GM12878 (cell line): ENCODE measurements around the gene ZNF672. TPM values are rescaled to one million over a fixed set of nuclear protein-coding genes. Genes with fewer than 3 reads are reported as not detected.

Experiments
- DPF2 ChIP-seq: fragments of 450-650 bp; IDR thresholded peaks from 2 replicates; pipeline ENCODE4 v1.6.1; 2017; ENCODE audit warnings: mild to moderate bottlenecking
- HDAC6 ChIP-seq: fragments of 200-600 bp; sonication (generic); IDR thresholded peaks from one replicate; pipeline ENCODE4 v1.8.0; 2017; ENCODE audit warnings: antibody characterized with exemption; ENCODE audit not compliant: unreplicated experiment
- KDM1A ChIP-seq: fragments of 200-600 bp; sonication (generic); IDR thresholded peaks from 2 replicates; pipeline ENCODE4 v1.6.1; 2016; ENCODE audit warnings: borderline replicate concordance
- NFYB ChIP-seq: IDR thresholded peaks from 2 replicates; pipeline ENCODE4 v1.6.1; 2011; ENCODE audit warnings: low read depth, mild to moderate bottlenecking, low read length, improper control_type of control experiment, moderate library complexity; ENCODE audit not compliant: insufficient read depth
- STAT1 ChIP-seq: fragments of 450-650 bp; conservative IDR thresholded peaks from 2 replicates; pipeline ENCODE4 v1.6.1; 2014; ENCODE audit warnings: antibody characterized with exemption, mild to moderate bottlenecking
- SUZ12 ChIP-seq: fragments of 200-600 bp; sonication (generic); IDR thresholded peaks from one replicate; pipeline ENCODE4 v1.6.1; 2018; ENCODE audit warnings: antibody characterized with exemption, mild to moderate bottlenecking; ENCODE audit not compliant: unreplicated experiment
- TCF3 ChIP-seq: IDR thresholded peaks from 2 replicates; pipeline ENCODE4 v1.6.1; 2012; ENCODE audit warnings: low read depth, mild to moderate bottlenecking, low read length, borderline replicate concordance; ENCODE audit not compliant: insufficient read depth
- TCF7 ChIP-seq: IDR thresholded peaks from 2 replicates; pipeline ENCODE4 v1.6.1; 2014; ENCODE audit warnings: antibody characterized with exemption, borderline replicate concordance
- ZNF24 ChIP-seq: fragments of 450-650 bp; IDR thresholded peaks from 2 replicates; pipeline ENCODE4 v1.6.1; 2017; ENCODE audit warnings: antibody characterized with exemption, mild to moderate bottlenecking
- polyA plus RNA-seq, 11 experiments: library from polyadenylated mRNA; depleted of rRNA in 4 of 11; unstranded in 6 of 11; stranded (reverse) in 5 of 11; fragments of >200 nt; fragmentation: Nextera tagmentation in 4 of 11; fragmentation: Illumina TruSeq in 1 of 11; extraction: Ambion mirVana in 4 of 11; extraction: Trizol in 1 of 11; gene quantifications; 1 replicate in 1 of 11; 2 replicates in 10 of 11; pipeline versions ENCODE4 v1.2.1 to v1.2.3, GENCODE V29; 2011 to 2016; ENCODE audit warnings: inconsistent platforms in 2 of 11, missing spikeins in 2 of 11, low read depth in 1 of 11
- total RNA-seq, 4 experiments: library from RNA; depleted of rRNA in 3 of 4; stranded (reverse); fragments of >200 nt in 3 of 4; fragmentation: Illumina TruSeq in 1 of 4; extraction: Trizol in 1 of 4; gene quantifications; 2 replicates each; pipeline versions ENCODE4 v1.2.1 to v1.2.3, GENCODE V29; 2013 to 2021
- TF ChIP-seq, protein P1 (sequence below): fragments of 450-650 bp; formaldehyde crosslinking; IDR thresholded peaks from 2 replicates; pipeline ENCODE4 v1.4.0; 2022; ENCODE audit warnings: mild to moderate bottlenecking, moderate library complexity
- TF ChIP-seq, protein P2 (sequence below): fragments of 450-650 bp; IDR thresholded peaks from 2 replicates; pipeline ENCODE4 v1.6.1; 2017; ENCODE audit warnings: mild to moderate bottlenecking, moderate library complexity
- TF ChIP-seq, protein P3 (sequence below): fragments of 450-650 bp; IDR thresholded peaks from 2 replicates; pipeline ENCODE4 v1.6.1; 2017; ENCODE audit warnings: low read depth, mild to moderate bottlenecking, moderate library complexity
- TF ChIP-seq, protein P4 (sequence below), 3 experiments: IDR thresholded peaks in 2 of 3; conservative IDR thresholded peaks in 1 of 3; 2 replicates each; pipeline ENCODE4 v1.5.1; 2011; ENCODE audit warnings: low read depth in 3 of 3, low read length in 3 of 3, mild to moderate bottlenecking in 3 of 3, control low read depth in 2 of 3, moderate library complexity in 2 of 3, inconsistent platforms in 1 of 3, mixed read lengths in 1 of 3; ENCODE audit not compliant: control insufficient read depth in 2 of 3, insufficient read depth in 1 of 3; ENCODE audit errors: extremely low read depth in 1 of 3
- TF ChIP-seq, protein P5 (sequence below): fragments of 450-650 bp; IDR thresholded peaks from 2 replicates; pipeline ENCODE4 v1.6.1; 2016; ENCODE audit warnings: mild to moderate bottlenecking

ZNF672 gene
- total and polyA plus RNA-seq, 10 of the 15 experiments (the other 5 are each of a cell fraction or from before 2014, with no cell fraction given) = 2.9 to 51.3 (median 39.8) TPM

DNA sequence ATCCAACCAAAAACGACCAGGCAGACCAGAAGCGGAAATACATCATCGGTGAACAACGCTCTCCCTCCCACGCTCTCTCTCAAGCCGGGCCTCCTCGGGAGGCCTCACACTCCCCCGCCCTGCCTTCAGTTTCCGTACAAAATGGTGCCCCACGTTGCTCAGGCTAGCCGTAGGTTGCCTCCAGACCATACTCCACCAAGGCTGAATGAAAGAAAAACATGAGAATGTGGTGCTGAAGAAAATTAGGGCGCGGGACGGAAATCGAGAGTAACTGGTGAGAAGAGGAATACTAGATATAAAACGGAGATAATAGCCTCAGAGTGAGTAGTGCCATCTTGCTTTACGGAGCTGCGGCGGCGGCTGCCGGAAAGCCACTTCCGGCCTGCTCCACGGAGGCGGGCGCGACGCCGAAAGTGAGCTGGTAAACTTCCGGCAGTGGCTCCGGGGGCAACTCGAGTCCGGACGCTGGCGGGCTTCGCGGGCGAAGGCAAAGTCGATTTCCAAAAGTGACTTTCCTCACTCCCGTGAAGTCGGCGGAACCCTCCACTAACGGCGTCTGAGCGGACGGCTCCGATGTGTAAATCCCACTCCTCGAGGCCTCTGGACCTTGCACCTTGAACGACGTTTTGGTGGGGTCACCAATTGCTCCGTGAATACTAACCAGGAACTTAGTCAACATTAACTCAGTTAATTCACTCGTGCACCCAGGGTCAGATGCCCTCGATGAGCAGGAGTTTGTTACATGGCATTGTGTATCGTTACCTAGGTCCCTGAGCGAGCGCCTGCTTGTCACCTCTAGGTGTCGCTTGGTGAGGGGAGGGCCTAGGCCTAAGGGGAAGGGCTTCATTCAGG is 11.9 kb upstream of the ZNF672 start, which contains the start of gene SH3BP5L (continued):
- TF ChIP-seq, protein P1, sequence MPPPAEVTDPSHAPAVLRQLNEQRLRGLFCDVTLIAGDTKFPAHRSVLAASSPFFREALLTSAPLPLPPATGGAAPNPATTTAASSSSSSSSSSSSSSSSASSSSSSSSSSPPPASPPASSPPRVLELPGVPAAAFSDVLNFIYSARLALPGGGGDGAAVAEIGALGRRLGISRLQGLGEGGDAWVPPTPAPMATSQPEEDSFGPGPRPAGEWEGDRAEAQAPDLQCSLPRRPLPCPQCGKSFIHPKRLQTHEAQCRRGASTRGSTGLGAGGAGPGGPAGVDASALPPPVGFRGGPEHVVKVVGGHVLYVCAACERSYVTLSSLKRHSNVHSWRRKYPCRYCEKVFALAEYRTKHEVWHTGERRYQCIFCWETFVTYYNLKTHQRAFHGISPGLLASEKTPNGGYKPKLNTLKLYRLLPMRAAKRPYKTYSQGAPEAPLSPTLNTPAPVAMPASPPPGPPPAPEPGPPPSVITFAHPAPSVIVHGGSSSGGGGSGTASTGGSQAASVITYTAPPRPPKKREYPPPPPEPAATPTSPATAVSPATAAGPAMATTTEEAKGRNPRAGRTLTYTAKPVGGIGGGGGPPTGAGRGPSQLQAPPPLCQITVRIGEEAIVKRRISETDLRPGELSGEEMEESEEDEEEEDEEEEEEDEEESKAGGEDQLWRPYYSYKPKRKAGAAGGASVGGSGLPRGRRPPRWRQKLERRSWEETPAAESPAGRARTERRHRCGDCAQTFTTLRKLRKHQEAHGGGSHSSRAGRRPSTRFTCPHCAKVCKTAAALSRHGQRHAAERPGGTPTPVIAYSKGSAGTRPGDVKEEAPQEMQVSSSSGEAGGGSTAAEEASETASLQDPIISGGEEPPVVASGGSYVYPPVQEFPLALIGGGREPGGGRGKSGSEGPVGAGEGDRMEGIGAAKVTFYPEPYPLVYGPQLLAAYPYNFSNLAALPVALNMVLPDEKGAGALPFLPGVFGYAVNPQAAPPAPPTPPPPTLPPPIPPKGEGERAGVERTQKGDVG (CRISPR knock-in tag) = no peak
- TF ChIP-seq, protein P2, sequence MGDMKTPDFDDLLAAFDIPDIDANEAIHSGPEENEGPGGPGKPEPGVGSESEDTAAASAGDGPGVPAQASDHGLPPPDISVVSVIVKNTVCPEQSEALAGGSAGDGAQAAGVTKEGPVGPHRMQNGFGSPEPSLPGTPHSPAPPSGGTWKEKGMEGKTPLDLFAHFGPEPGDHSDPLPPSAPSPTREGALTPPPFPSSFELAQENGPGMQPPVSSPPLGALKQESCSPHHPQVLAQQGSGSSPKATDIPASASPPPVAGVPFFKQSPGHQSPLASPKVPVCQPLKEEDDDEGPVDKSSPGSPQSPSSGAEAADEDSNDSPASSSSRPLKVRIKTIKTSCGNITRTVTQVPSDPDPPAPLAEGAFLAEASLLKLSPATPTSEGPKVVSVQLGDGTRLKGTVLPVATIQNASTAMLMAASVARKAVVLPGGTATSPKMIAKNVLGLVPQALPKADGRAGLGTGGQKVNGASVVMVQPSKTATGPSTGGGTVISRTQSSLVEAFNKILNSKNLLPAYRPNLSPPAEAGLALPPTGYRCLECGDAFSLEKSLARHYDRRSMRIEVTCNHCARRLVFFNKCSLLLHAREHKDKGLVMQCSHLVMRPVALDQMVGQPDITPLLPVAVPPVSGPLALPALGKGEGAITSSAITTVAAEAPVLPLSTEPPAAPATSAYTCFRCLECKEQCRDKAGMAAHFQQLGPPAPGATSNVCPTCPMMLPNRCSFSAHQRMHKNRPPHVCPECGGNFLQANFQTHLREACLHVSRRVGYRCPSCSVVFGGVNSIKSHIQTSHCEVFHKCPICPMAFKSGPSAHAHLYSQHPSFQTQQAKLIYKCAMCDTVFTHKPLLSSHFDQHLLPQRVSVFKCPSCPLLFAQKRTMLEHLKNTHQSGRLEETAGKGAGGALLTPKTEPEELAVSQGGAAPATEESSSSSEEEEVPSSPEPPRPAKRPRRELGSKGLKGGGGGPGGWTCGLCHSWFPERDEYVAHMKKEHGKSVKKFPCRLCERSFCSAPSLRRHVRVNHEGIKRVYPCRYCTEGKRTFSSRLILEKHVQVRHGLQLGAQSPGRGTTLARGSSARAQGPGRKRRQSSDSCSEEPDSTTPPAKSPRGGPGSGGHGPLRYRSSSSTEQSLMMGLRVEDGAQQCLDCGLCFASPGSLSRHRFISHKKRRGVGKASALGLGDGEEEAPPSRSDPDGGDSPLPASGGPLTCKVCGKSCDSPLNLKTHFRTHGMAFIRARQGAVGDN = peak; percentile 83
- TF ChIP-seq, protein P3, sequence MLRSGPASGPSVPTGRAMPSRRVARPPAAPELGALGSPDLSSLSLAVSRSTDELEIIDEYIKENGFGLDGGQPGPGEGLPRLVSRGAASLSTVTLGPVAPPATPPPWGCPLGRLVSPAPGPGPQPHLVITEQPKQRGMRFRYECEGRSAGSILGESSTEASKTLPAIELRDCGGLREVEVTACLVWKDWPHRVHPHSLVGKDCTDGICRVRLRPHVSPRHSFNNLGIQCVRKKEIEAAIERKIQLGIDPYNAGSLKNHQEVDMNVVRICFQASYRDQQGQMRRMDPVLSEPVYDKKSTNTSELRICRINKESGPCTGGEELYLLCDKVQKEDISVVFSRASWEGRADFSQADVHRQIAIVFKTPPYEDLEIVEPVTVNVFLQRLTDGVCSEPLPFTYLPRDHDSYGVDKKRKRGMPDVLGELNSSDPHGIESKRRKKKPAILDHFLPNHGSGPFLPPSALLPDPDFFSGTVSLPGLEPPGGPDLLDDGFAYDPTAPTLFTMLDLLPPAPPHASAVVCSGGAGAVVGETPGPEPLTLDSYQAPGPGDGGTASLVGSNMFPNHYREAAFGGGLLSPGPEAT = peak; percentile 58; the same call in 1 of the 2 replicates
- TF ChIP-seq STAT1 = 0 out of 2 replicates have a peak, but pooled peaks have one; percentile 30
- 0 out of 2 replicates have a peak, but pooled peaks have one; percentile 71 for TF ChIP-seq DPF2
- TF ChIP-seq TCF3 = no peak
- no peak for TF ChIP-seq KDM1A
- TF ChIP-seq SUZ12 = no peak
- TF ChIP-seq, protein P4, sequence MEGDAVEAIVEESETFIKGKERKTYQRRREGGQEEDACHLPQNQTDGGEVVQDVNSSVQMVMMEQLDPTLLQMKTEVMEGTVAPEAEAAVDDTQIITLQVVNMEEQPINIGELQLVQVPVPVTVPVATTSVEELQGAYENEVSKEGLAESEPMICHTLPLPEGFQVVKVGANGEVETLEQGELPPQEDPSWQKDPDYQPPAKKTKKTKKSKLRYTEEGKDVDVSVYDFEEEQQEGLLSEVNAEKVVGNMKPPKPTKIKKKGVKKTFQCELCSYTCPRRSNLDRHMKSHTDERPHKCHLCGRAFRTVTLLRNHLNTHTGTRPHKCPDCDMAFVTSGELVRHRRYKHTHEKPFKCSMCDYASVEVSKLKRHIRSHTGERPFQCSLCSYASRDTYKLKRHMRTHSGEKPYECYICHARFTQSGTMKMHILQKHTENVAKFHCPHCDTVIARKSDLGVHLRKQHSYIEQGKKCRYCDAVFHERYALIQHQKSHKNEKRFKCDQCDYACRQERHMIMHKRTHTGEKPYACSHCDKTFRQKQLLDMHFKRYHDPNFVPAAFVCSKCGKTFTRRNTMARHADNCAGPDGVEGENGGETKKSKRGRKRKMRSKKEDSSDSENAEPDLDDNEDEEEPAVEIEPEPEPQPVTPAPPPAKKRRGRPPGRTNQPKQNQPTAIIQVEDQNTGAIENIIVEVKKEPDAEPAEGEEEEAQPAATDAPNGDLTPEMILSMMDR (IDR thresholded peaks at IDR 0.05 in 2 of 3, conservative IDR thresholded peaks at IDR 0.05 in 1 of 3; ENCODE audit: control insufficient read depth in 2 of 3, extremely low read depth in 1 of 3, insufficient read depth in 1 of 3, low read depth in 3 of 3, low read length in 3 of 3) = peak; percentile 83 to 89 (median 84); a peak in 5 of 6 replicates
- TF ChIP-seq ZNF24 = peak; percentile 46; the same call in 1 of the 2 replicates
- TF ChIP-seq, protein P5, sequence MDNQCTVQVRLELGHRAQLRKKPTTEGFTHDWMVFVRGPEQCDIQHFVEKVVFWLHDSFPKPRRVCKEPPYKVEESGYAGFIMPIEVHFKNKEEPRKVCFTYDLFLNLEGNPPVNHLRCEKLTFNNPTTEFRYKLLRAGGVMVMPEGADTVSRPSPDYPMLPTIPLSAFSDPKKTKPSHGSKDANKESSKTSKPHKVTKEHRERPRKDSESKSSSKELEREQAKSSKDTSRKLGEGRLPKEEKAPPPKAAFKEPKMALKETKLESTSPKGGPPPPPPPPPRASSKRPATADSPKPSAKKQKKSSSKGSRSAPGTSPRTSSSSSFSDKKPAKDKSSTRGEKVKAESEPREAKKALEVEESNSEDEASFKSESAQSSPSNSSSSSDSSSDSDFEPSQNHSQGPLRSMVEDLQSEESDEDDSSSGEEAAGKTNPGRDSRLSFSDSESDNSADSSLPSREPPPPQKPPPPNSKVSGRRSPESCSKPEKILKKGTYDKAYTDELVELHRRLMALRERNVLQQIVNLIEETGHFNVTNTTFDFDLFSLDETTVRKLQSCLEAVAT = 0 out of 2 replicates have a peak, but pooled peaks have one; percentile 47
- TF ChIP-seq HDAC6 = no peak
- TF ChIP-seq NFYB = peak; percentile 23; the same call in 1 of the 2 replicates
- no peak for TF ChIP-seq TCF7
